ENCODE data around the gene FBXO8.

FBXO8 gene

GRCh38 chr4:174198828-174199227, 84.6 kb downstream of the FBXO8 start:
- TF ChIP-seq, protein P1, sequence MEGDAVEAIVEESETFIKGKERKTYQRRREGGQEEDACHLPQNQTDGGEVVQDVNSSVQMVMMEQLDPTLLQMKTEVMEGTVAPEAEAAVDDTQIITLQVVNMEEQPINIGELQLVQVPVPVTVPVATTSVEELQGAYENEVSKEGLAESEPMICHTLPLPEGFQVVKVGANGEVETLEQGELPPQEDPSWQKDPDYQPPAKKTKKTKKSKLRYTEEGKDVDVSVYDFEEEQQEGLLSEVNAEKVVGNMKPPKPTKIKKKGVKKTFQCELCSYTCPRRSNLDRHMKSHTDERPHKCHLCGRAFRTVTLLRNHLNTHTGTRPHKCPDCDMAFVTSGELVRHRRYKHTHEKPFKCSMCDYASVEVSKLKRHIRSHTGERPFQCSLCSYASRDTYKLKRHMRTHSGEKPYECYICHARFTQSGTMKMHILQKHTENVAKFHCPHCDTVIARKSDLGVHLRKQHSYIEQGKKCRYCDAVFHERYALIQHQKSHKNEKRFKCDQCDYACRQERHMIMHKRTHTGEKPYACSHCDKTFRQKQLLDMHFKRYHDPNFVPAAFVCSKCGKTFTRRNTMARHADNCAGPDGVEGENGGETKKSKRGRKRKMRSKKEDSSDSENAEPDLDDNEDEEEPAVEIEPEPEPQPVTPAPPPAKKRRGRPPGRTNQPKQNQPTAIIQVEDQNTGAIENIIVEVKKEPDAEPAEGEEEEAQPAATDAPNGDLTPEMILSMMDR (IDR thresholded peaks at IDR 0.05; ENCODE audit: control extremely low read depth, extremely low read depth, low read depth, missing control alignments) = no peak
- DNase-seq (ENCODE audit: extremely low spot score) = no peak
- POLR2A ChIA-PET = no interaction called here
- CTCF ChIA-PET = interaction anchor here (1.1 kb wide), 1 partner anchor 8 kb away, joined by 3 read pairs; no protein-coding TSS in a partner anchor

DNA sequence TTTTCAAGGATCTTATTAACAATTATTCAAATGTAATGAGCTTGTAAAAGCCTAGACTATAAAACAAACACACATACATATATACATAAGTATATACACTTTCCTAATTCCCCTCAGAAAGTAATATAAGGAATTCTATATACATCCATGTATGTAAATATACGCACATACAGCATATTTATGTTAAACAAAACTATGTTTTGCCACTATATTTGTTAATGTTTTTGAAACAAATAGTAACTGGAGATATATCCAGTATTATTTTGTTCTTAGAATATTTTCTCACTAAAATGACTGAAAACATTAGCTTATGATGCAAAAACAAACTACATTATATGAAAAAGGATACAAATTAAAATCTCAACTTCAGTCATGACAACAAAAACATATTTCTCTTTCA, 85.1 kb downstream of the FBXO8 start:
- DNase-seq (ENCODE audit: extremely low spot score) = no peak
- CTCF ChIA-PET = no interaction called here
- POLR2A ChIA-PET = no interaction called here
- TF ChIP-seq, protein P1 (IDR thresholded peaks at IDR 0.05; ENCODE audit: control extremely low read depth, extremely low read depth, low read depth, missing control alignments) = no peak

DNA sequence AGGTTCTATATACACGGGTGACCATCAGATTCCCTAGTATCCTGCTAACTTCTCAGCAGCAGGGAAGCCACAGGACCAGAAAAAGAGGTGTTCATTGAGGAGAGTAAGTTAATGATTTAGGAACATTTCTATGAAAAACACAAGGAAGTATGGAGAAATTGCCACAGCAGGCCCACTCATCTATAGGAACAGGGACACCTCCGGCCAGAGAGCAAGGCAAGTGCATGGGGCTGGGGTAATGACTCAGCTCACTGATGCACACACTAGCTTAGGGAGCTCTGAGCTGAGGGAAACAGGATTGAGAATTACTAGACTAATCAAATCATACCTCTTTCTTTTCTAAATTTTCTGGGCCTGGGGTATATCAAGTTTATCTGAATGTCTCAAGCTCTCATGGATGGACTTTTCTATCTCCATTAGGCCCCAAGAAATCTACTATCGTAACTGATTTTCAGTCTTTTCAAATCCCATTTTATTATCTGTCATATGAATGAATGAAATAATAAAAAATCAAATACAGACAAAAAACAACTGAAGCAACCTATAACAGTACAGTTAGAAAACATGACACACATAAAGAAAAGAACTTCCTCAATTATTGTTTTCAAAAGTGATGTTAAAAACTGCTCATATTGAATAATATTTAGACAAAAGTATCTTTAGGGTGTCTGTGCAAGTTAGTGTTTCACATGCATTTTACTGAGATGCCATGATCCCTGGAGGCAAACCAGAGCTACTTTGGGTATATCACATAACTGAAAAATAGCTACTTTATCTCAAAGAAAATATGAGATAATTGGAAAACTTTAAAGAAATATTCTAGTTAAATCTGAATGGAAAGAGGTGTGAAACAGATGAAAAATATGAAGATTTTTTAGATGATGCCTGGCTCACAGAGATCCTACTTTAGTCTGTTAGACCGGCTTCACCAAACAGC, 89.8 kb downstream of the FBXO8 start:
- DNase-seq (ENCODE audit: extremely low spot score) = no peak

DNA sequence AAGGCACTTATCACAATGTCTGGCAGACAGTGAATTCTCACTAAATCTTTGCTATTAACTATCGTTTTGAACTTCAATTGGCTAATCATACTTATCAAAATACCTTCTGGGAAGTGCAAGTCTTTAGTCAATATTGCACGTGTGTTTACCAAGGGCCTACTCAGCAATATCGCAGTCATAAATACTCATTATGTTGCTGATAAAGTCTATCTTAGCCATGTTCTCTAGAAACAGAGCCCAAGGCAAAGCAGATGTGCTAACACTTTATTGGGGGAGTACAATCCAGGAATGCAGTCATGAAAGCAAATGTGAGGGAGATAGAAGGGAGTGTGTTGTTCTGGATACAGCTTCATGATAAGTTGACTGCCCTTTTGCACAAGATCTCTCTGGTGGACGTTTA, 90.5 kb downstream of the FBXO8 start:
- ChIA-PET POLR2A (no interaction called here), CTCF (interaction anchor here (1.2 kb wide), 1 partner anchor 10 kb away, joined by 6 read pairs; no protein-coding TSS in a partner anchor)
- TF ChIP-seq, protein P1 (IDR thresholded peaks at IDR 0.05; ENCODE audit: control extremely low read depth, extremely low read depth, low read depth, missing control alignments) = no peak
- DNase-seq (ENCODE audit: extremely low spot score) = no peak

More for the DNA sequence above, 89.8 kb downstream of the FBXO8 start:
- CTCF ChIA-PET = interaction anchor here (1.1 to 1.2 kb wide), 2 partner anchors 11 to 18 kb away, joined by 3 to 6 read pairs; no protein-coding TSS in a partner anchor
- TF ChIP-seq, protein P1 (IDR thresholded peaks at IDR 0.05; ENCODE audit: control extremely low read depth, extremely low read depth, low read depth, missing control alignments) = no peak
- POLR2A ChIA-PET = no interaction called here

GRCh38 chr4:174190832-174191500, 92.5 kb downstream of the FBXO8 start:
- ChIA-PET CTCF (interaction anchor here (0.6 to 1.4 kb wide), 4 partner anchors 9 to 18 kb away, joined by 3 read pairs; no protein-coding TSS in a partner anchor), POLR2A (no interaction called here)
- no peak for DNase-seq (ENCODE audit: extremely low spot score)
- TF ChIP-seq, protein P1 (IDR thresholded peaks at IDR 0.05; ENCODE audit: control extremely low read depth, extremely low read depth, low read depth, missing control alignments) = no peak

- TF ChIP-seq, protein P1 (IDR thresholded peaks at IDR 0.05; ENCODE audit: control extremely low read depth, extremely low read depth, low read depth, missing control alignments) = no peak
- POLR2A ChIA-PET = no interaction called here
These were observed 94.0 kb downstream of the FBXO8 start for GRCh38 chr4:174189392-174190015.

More at GRCh38 chr4:174189392-174190015, 94.0 kb downstream of the FBXO8 start:
- CTCF ChIA-PET = interaction anchor here (1.4 kb wide), 1 partner anchor 17 kb away, joined by 3 read pairs; no protein-coding TSS in a partner anchor
- no peak for DNase-seq (ENCODE audit: extremely low spot score)
